HL-60 (cell line): ENCODE results near the gene PECR.

Experiments
- DNase-seq, 2 experiments: peaks; one replicate each; pipeline ENCODE4 v3.0.0-alpha.2; 2010 to 2020; ENCODE audit warnings: low read depth in 1 of 2, low spot score in 1 of 2
- H3K27ac ChIP-seq: fragments of 250-450 bp; sonication (Bioruptor Pico); replicated peaks from 2 replicates; pipeline ENCODE4 v1.5.1; 2020; ENCODE audit warnings: mild to moderate bottlenecking, moderate library complexity
- H3K27me3 ChIP-seq: fragments of 250-450 bp; sonication (Bioruptor Pico); 2 replicates; pipeline ENCODE4 v1.5.1; 2021; ENCODE audit warnings: mild to moderate bottlenecking, moderate library complexity; ENCODE audit not compliant: insufficient read depth, poor library complexity, severe bottlenecking
- H3K4me3 ChIP-seq: replicated peaks from 2 replicates; pipeline ENCODE4 v1.5.1; 2011; ENCODE audit warnings: mild to moderate bottlenecking, control low read depth, low read length; ENCODE audit not compliant: insufficient read depth
- GABPA ChIP-seq: IDR thresholded peaks from 2 replicates; pipeline ENCODE4 v1.6.1; 2012; ENCODE audit warnings: low read depth
- POLR2AphosphoS5 ChIP-seq: IDR thresholded peaks from 2 replicates; pipeline ENCODE4 v1.6.1; 2012; ENCODE audit warnings: low read depth
- SPI1 ChIP-seq: IDR thresholded peaks from 2 replicates; pipeline ENCODE4 v1.6.1; 2012; ENCODE audit warnings: low read depth, mild to moderate bottlenecking, borderline replicate concordance
- TF ChIP-seq, protein P1 (sequence below): IDR thresholded peaks from 2 replicates; pipeline ENCODE4 v1.6.1; 2012; ENCODE audit warnings: low read depth; ENCODE audit not compliant: insufficient replicate concordance
- TF ChIP-seq, protein P2 (sequence below): IDR thresholded peaks from one replicate; pipeline ENCODE4 v1.5.1; 2011; ENCODE audit warnings: low read length, control low read depth, inconsistent platforms; ENCODE audit not compliant: insufficient read depth

The PECR gene

GRCh38 chr2:216072473-216072872, 9.1 kb downstream of the PECR start:
- DNase-seq = no peak
- Histone ChIP-seq H3K4me3 (no peak overlapping the region), H3K27ac (no peak overlapping the region), H3K27me3 (no peaks in the 10 kb centered on the region)
- TF ChIP-seq POLR2AphosphoS5 (no peak), SPI1 (no peak), GABPA (no peak)
- TF ChIP-seq, protein P1, sequence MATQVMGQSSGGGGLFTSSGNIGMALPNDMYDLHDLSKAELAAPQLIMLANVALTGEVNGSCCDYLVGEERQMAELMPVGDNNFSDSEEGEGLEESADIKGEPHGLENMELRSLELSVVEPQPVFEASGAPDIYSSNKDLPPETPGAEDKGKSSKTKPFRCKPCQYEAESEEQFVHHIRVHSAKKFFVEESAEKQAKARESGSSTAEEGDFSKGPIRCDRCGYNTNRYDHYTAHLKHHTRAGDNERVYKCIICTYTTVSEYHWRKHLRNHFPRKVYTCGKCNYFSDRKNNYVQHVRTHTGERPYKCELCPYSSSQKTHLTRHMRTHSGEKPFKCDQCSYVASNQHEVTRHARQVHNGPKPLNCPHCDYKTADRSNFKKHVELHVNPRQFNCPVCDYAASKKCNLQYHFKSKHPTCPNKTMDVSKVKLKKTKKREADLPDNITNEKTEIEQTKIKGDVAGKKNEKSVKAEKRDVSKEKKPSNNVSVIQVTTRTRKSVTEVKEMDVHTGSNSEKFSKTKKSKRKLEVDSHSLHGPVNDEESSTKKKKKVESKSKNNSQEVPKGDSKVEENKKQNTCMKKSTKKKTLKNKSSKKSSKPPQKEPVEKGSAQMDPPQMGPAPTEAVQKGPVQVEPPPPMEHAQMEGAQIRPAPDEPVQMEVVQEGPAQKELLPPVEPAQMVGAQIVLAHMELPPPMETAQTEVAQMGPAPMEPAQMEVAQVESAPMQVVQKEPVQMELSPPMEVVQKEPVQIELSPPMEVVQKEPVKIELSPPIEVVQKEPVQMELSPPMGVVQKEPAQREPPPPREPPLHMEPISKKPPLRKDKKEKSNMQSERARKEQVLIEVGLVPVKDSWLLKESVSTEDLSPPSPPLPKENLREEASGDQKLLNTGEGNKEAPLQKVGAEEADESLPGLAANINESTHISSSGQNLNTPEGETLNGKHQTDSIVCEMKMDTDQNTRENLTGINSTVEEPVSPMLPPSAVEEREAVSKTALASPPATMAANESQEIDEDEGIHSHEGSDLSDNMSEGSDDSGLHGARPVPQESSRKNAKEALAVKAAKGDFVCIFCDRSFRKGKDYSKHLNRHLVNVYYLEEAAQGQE = no peak
- TF ChIP-seq, protein P2, sequence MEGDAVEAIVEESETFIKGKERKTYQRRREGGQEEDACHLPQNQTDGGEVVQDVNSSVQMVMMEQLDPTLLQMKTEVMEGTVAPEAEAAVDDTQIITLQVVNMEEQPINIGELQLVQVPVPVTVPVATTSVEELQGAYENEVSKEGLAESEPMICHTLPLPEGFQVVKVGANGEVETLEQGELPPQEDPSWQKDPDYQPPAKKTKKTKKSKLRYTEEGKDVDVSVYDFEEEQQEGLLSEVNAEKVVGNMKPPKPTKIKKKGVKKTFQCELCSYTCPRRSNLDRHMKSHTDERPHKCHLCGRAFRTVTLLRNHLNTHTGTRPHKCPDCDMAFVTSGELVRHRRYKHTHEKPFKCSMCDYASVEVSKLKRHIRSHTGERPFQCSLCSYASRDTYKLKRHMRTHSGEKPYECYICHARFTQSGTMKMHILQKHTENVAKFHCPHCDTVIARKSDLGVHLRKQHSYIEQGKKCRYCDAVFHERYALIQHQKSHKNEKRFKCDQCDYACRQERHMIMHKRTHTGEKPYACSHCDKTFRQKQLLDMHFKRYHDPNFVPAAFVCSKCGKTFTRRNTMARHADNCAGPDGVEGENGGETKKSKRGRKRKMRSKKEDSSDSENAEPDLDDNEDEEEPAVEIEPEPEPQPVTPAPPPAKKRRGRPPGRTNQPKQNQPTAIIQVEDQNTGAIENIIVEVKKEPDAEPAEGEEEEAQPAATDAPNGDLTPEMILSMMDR = no peak

DNA sequence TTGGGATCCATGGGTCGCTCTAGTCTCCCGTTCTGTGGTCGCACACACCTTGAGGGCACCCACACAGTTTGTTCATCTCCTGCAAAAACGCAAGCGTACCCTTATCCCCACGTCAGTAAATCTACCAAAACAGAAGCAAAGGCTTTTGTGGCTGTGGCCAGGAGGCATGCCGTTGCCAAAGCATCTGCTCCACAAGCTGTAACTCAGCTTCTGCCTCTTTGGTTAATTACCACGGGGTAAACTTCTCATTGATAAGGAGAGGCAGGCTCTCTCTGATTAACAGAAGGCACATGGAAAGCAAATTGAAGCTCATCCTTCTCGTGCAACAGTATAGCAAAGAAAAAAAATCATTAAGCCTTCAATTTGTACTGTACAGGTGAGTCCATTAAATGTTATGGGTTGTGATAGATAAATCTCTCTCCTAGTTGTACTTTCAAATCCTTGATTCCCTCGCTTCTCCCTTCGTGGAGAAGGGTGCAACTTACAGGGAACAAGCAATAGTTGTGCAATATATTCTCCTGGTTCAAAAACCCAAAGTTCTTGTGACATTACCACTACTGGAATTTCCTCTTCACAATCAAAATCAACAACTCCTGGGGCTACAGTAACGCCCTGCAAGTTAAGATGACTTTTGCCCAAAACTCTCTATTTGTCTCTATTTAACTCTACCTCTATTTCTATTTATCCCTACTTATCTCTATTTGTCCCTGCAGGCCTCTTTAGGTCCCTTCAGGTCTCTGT, 10.3 kb downstream of the PECR start:
- no peak overlapping the region for H3K27ac ChIP-seq
- TF ChIP-seq POLR2AphosphoS5 = no peak
- no peak for TF ChIP-seq GABPA
- TF ChIP-seq SPI1 = no peak
- TF ChIP-seq, protein P2 = no peak
- TF ChIP-seq, protein P1 = no peak
- DNase-seq = no peak

DNA sequence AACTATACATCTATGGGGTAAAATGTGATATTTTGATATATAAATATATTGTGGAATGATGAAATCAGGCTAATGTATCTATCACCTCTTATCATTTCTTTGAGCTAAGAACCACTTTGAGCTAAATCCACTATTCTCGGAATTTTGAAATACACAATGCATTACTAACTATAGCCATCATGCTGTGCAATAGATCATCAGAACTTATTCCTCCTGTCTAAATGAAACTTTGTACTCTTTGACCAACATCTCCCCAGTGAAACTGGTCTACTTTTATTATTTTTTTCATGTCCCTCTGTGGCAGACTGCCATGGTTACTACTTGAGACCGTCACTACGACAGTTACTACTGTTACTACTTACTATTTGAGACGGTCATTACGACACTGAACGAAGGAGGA, 11.4 kb downstream of the PECR start:
- DNase-seq = no peak
- Histone ChIP-seq H3K27me3 (no peaks in the 10 kb centered on the region), H3K4me3 (no peak overlapping the region), H3K27ac (no peak overlapping the region)
- TF ChIP-seq SPI1 = no peak

More for the DNA sequence above, 10.3 kb downstream of the PECR start:
- no peak overlapping the region for H3K4me3 ChIP-seq
- no peaks in the 10 kb centered on the region for H3K27me3 ChIP-seq

DNA sequence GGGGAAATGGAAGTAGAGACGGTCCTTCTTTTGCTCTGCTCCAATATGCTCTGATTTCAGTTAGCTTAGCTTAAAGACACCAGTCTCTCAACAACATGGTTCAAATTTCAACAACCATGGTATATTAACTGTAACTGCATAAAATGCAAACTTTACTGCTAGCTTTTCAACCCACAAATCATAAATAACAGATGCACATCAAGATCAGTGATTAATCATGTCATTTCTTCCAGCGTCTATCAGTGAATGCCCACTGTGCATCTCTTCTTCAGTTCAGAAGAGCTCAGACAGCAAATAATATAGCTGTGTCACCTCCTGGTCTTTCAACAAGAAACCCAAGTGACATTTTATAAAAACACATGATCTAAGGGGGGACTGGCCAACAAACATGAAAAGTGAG, 12.6 kb downstream of the PECR start:
- H3K27ac ChIP-seq = no peak overlapping the region
- no peak for TF ChIP-seq POLR2AphosphoS5
- TF ChIP-seq, protein P2 = no peak
- no peak for TF ChIP-seq GABPA
- TF ChIP-seq SPI1 = no peak
- TF ChIP-seq, protein P1 = no peak

More for the DNA sequence above, 12.6 kb downstream of the PECR start:
- DNase-seq = no peak
- Histone ChIP-seq H3K4me3 (no peak overlapping the region), H3K27me3 (no peaks in the 10 kb centered on the region)
